ENCODE data around the gene ZNF726. TPM values are rescaled to one million over a fixed set of nuclear protein-coding genes. Genes with fewer than 3 reads are reported as not detected.

Gene ZNF726
- total and polyA plus RNA-seq, 2 experiments from 2014 or later = 0.48 to 0.66 TPM

GRCh38 chr19:23917856-23918255, 3.2 kb downstream of the ZNF726 start:
- Histone ChIP-seq H4K20me1 (replicated peaks; ENCODE audit: insufficient read depth) (no peaks in the 10 kb centered on the region), H3K27me3 (ENCODE audit: insufficient read depth) (no peaks in the 10 kb centered on the region), H3K9me2 (ENCODE audit: insufficient read depth) (no peaks in the 10 kb centered on the region), H3K27ac (ENCODE audit: low read depth) (no peak overlapping the region), H3F3A (replicated peaks; ENCODE audit: low read depth) (no peaks in the 10 kb centered on the region), H3K4me1 (ENCODE audit: insufficient read depth) (no peaks in the 10 kb centered on the region), H3K4me3 (no peak overlapping the region), H2AFZ (no peak overlapping the region), H3K79me2 (replicated peaks; ENCODE audit: insufficient read depth) (no peaks in the 10 kb centered on the region), H3K36me3 (ENCODE audit: insufficient read depth) (0 out of 2 replicates have a peak, but pooled peaks cover 3% of the 10 kb centered on the region), H3K4me2 (no peak overlapping the region)
- H3K4me3 Mint-ChIP-seq = 0 out of 3 replicates have a peak overlapping the region, but pooled peaks have one; percentile 3
- peaks cover 27% of the 10 kb centered on the region for H3K9me3 Mint-ChIP-seq
- H3K27ac Mint-ChIP-seq = peak overlapping the region; percentile 78
- DNase-seq (ENCODE audit: low spot score) (no peak), ATAC-seq (peak; percentile 48)
- H3K4me1 Mint-ChIP-seq = peaks cover 5% of the 10 kb centered on the region; the same call in 2 of the 3 replicates
- H3K27me3 Mint-ChIP-seq (ENCODE audit: insufficient read depth, low read depth, poor library complexity) = peaks cover 10% of the 10 kb centered on the region
- H3K36me3 Mint-ChIP-seq (ENCODE audit: low read depth) = peaks cover 56% of the 10 kb centered on the region
- TF ChIP-seq STAT1 (IDR thresholded peaks at IDR 0.05; ENCODE audit: unreplicated experiment) (no peak), ETS1 (IDR thresholded peaks at IDR 0.05) (no peak), EZH2phosphoT487 (IDR thresholded peaks at IDR 0.05; ENCODE audit: unreplicated experiment) (no peak), CTCF (conservative IDR thresholded peaks at IDR 0.05; ENCODE audit: low read depth in 2 of 2) (no peak), ZNF462 (CRISPR knock-in tag; IDR thresholded peaks at IDR 0.05) (no peak), EZH2 (IDR thresholded peaks at IDR 0.05; ENCODE audit: low read depth, unreplicated experiment) (no peak), NANOG (IDR thresholded peaks at IDR 0.05; ENCODE audit: borderline replicate concordance) (no peak), POLR2AphosphoS5 (IDR thresholded peaks at IDR 0.05; ENCODE audit: low read depth) (no peak), ZNF331 (CRISPR knock-in tag; IDR thresholded peaks at IDR 0.05; ENCODE audit: low read depth) (no peak), REST (IDR thresholded peaks at IDR 0.05; ENCODE audit: unreplicated experiment) (no peak), ZNF114 (CRISPR knock-in tag; IDR thresholded peaks at IDR 0.05) (no peak), CREB1 (CRISPR knock-in tag; IDR thresholded peaks at IDR 0.05; ENCODE audit: low read depth) (no peak), JUNB (IDR thresholded peaks at IDR 0.05; ENCODE audit: unreplicated experiment) (no peak)

Measured in GM23338 (cell line).